Measurements from ENCODE around the gene SGPP2.

GRCh38 chr2:222375798-222376197, 48.5 kb upstream of the SGPP2 start:
- TF ChIP-seq CTCF (IDR thresholded peaks at IDR 0.05) (no peak), POLR2A (IDR thresholded peaks at IDR 0.05) (no peak), EP300 (IDR thresholded peaks at IDR 0.05) (no peak)
